ENCODE measurements around the gene HEATR5A.

DNA sequence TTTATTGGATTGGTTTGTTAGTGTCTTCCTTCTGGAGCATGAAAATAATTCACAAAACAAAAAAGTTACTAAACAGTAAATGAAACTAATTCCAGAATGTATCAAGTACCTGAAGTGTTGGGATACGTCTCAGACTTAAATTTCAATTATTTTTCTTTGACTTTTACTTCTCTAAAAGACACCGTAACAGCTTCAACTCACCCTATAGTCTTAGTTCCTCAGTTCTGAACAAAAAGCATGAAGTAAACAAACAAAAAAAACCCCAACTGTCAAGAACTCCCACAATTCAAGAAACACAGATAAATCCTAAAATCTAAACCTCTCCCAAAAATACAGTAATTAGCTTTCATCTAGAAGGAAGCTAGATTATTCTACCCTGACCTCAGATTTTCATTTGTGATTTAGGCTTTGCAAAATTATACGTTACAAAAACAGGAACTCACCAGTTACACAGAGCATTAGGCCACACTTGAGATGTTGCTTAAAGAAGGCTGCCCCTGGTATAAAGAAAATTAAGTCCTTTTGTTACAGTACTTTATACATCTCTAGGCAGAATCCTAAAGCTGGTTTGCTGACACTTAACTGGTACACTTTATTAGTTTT lies 10.2 kb downstream of the HEATR5A start:
- TF ChIP-seq POLR2A (IDR thresholded peaks at IDR 0.05) (no peak), CTCF (IDR thresholded peaks at IDR 0.05 in 8 of 11, conservative IDR thresholded peaks at IDR 0.05 in 3 of 11) (no peak), POLR2AphosphoS5 (IDR thresholded peaks at IDR 0.05) (no peak)
